ENCODE measurements around the gene MFSD1.

The MFSD1 gene

GRCh38 chr3:158864492-158864891 is 62.6 kb downstream of the MFSD1 start:
- DNase-seq (ENCODE audit: low read depth in 4 of 4, low spot score in 1 of 4) = no peak

- no peak for DNase-seq (ENCODE audit: low read depth in 4 of 4, low spot score in 1 of 4)
Observed at GRCh38 chr3:158875700-158876099, 73.8 kb downstream of the MFSD1 start.
